Melanocyte of skin (primary cell): ENCODE measurements around the gene PHOSPHO1. TPM values are rescaled to one million over a fixed set of nuclear protein-coding genes. Genes with fewer than 3 reads are reported as not detected.

Experiments used
- total RNA-seq, 2 donors: library from RNA; depleted of rRNA; stranded (reverse); fragments of >200 nt; gene quantifications; 2 replicates each; pipeline ENCODE4 v1.2.3, GENCODE V29; 2012

The PHOSPHO1 gene, protein sequence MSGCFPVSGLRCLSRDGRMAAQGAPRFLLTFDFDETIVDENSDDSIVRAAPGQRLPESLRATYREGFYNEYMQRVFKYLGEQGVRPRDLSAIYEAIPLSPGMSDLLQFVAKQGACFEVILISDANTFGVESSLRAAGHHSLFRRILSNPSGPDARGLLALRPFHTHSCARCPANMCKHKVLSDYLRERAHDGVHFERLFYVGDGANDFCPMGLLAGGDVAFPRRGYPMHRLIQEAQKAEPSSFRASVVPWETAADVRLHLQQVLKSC
- total RNA-seq = under 1 TPM in 1 of 2 donors, not detected in 1; 0.34 TPM

DNA sequence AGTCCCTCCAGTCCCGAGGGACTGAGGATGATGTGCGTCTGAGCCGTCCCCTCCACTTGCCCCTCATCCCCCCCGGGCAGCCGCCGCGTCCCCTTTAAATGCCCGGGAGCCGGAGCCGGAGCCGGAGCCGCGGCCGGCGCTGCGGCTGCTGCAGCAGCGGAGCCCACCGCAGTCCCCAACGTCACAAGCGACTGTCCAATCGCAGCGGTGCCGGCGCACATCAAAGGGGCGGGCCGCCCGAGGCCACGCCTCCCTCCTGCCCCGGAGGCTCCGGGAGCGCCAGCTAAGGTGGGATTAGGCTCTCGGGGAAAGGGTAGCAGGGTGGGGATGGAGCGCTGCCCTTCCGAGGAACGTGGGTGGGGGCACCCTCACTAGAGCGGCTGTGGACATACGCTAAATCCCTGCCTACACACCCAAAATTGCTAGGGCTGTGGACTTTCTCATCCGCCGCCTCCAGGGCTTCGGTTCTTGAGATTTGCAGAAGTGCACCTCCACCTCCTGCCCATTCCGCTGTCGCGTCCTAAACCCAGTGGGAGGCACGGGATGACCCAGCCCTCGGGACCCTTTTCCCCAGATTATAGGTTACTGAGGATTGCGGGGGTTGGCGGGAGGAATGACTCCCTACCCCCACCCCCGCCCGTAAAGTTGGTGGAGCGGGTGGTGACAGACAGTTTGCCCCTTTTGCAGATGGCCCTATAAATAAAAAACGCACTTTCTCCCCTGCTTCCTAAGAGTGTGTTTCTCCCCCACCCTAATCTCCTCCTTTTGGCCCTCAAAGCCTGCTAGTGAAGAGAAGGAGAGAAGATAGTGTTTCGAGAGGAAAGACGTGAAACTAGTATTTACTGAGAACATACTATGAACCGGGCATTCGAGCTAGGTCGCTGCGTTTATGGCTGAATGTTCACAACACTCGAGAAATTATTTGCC, at the start of gene PHOSPHO1:
TSS of gene PHOSPHO1 (minus strand) at position 152 of the 927 bp plus-strand sequence. CDS start 4,096 bp downstream, outside the sequence.

DNA sequence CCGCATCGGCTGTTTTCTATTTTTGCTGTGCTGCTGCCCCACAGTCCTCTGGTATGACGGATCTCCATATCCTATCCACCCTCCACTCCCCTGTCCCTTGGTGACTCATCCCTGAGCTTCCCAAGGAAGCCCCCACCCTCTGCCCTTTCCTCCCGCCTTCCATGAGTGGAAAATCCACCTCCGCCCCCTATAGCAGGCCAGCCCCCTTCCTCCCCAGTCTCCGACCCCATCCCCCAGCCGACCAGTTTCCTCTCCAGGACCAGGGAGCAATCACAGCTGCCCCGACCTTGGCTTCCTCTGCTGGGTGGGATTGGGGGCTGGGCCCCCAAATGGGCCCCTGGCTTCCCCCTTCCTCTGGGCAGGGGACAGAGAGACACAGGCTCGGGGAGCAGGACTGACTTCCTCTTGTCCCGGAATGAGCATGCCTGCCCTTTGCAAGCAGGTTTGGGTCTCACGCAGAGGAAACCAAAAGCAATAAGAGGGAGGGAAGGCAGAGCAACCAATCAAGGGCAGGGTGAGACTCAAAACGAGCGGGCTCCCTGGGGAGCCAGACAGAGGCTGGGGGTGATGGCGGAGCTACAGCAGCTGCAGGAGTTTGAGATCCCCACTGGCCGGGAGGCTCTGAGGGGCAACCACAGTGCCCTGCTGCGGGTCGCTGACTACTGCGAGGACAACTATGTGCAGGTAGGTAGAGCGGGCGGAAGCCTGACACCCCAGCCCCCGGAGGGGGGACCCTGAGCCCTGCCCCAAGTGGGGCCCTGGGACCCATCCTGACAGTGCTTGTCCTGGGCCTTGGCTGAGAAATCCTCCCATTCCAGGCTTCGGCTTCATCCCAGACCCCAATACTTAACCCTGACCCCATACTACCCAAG, 20.2 kb downstream of the PHOSPHO1 start, which contains the start of the genes ABI3 and GNGT2:
TSS of gene ABI3 (plus strand) at position 550 of the 872 bp plus-strand sequence. CDS start at position 568, 18 bp downstream.
TSS of gene GNGT2 (minus strand) at position 417 of the 872 bp plus-strand sequence. CDS start 3,152 bp downstream, outside the sequence.

Other genes starting within 250 kb of the PHOSPHO1 start
- gene IGF2BP1, start 233.4 kb downstream of the PHOSPHO1 start, total RNA-seq = not detected
- gene B4GALNT2, start 98.0 kb downstream of the PHOSPHO1 start, total RNA-seq = not detected
- not detected for gene GNGT2, start 20.2 kb downstream of the PHOSPHO1 start, total RNA-seq
- gene ABI3, start 20.1 kb downstream of the PHOSPHO1 start, total RNA-seq = not detected
- gene ZNF652, start 131.5 kb upstream of the PHOSPHO1 start, total RNA-seq = 10 to 100 TPM; 18.9 to 19.3 TPM
- 100 to 1,000 TPM; 132 to 214 TPM for gene PHB1, start 184.1 kb upstream of the PHOSPHO1 start, total RNA-seq